Measurements from ENCODE around the gene CROCC.
A peak's percentile ranks its signal among the peaks of the same experiment; 100 is the strongest.
"Not testable (repeated sequence)": the region's sequence is repeated elsewhere in the genome, so short reads cannot be mapped to it uniquely, and the experiment has no call there.

CROCC gene

DNA sequence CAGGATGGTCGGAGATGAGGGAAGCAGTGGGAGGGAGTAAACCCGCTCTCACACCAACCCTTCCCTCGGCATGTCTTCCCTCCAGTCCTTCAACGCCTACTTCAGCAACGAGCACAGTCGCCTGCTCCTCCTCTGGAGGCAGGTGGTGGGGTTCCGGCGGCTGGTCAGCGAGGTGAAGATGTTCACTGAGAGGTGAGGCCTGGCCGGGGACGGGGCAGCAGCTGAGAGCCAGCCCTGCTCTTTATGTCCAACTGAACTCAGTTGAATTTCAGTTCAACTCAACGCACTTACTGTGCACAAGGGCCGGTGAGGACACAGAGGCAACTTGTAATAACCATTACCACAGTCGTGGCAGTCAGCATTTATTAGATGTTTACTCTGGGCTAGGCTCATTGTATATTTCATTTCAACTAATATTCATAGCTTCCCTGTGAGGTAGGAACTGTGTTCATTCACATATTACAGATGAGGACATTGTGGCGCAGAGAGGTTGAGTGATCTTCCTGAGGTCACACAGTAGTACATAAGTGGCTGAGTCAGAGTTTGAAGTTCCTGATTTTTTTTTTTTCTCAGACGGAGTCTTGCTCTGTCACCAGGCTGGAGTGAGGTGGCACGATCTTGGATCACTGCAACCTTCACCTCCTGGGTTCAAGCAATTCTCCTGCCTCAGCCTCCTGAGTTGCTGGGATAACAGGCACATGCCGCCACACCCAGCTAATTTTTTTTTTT is 9.6 kb downstream of the CROCC start:
- H3K36me3 ChIP-seq (ENCODE audit: insufficient read depth, low read depth, low read length): peaks cover 32% of the 10 kb centered on the region

DNA sequence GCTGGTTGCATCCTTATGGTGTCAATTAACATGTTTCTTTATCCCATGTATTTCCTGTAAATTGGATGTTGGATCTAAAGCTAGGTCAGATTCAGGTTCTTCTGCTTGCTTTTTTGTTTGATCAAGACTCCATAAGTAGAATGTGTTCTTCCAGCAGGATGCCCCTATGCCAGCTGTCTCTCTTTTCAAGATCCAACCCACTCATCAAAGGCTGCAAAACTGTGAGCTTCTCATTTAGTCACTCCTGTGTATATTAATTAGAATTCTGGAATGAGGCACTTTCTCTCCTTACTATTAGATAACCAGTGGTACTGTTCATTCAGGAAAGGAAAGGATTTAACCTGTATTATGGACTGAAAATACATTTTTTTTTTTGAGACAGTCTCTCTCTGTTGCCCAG is 12.2 kb downstream of the CROCC start:
- H3K4me3 ChIP-seq (ENCODE audit: low read length); H3K27me3 ChIP-seq (ENCODE audit: insufficient read depth, low read length); H3K9me3 ChIP-seq (ENCODE audit: insufficient read depth, low read depth, low read length); H3K9ac ChIP-seq (ENCODE audit: low read depth, low read length); H3K4me1 ChIP-seq (ENCODE audit: insufficient read depth, low read length); H3K27ac ChIP-seq (ENCODE audit: low read length): not testable (repeated sequence)
- H3K36me3 ChIP-seq (ENCODE audit: insufficient read depth, low read depth, low read length): peaks cover 41% of the 10 kb centered on the region

More for the DNA sequence above, 9.6 kb downstream of the CROCC start:
- H3K4me3 ChIP-seq (ENCODE audit: low read length); H3K27ac ChIP-seq (ENCODE audit: low read length); H3K9me3 ChIP-seq (ENCODE audit: insufficient read depth, low read depth, low read length); H3K27me3 ChIP-seq (ENCODE audit: insufficient read depth, low read length); H3K4me1 ChIP-seq (ENCODE audit: insufficient read depth, low read length); H3K9ac ChIP-seq (ENCODE audit: low read depth, low read length): not testable (repeated sequence)

DNA sequence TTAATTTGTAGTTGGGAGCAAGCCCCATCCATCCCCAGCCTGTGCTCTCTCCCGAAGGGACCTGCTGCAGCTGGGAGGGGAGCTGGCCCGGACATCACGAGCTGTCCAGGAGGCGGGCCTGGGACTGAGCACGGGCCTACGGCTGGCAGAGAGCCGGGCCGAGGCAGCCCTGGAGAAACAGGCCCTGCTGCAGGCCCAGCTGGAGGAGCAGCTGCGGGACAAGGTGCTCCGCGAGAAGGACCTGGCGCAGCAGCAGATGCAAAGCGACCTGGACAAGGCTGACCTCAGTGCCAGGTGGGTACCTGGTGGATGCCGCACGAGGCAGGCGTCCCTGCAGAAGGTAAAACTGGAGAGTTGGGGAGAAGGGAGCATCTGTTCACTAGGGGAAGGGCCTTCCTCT is 14.8 kb downstream of the CROCC start:
- not testable (repeated sequence) for H3K9ac ChIP-seq (ENCODE audit: low read depth, low read length); H3K27me3 ChIP-seq (ENCODE audit: insufficient read depth, low read length); H3K4me1 ChIP-seq (ENCODE audit: insufficient read depth, low read length); H3K4me3 ChIP-seq (ENCODE audit: low read length); H3K27ac ChIP-seq (ENCODE audit: low read length); H3K9me3 ChIP-seq (ENCODE audit: insufficient read depth, low read depth, low read length)
- H3K36me3 ChIP-seq (ENCODE audit: insufficient read depth, low read depth, low read length): peaks cover 29% of the 10 kb centered on the region

DNA sequence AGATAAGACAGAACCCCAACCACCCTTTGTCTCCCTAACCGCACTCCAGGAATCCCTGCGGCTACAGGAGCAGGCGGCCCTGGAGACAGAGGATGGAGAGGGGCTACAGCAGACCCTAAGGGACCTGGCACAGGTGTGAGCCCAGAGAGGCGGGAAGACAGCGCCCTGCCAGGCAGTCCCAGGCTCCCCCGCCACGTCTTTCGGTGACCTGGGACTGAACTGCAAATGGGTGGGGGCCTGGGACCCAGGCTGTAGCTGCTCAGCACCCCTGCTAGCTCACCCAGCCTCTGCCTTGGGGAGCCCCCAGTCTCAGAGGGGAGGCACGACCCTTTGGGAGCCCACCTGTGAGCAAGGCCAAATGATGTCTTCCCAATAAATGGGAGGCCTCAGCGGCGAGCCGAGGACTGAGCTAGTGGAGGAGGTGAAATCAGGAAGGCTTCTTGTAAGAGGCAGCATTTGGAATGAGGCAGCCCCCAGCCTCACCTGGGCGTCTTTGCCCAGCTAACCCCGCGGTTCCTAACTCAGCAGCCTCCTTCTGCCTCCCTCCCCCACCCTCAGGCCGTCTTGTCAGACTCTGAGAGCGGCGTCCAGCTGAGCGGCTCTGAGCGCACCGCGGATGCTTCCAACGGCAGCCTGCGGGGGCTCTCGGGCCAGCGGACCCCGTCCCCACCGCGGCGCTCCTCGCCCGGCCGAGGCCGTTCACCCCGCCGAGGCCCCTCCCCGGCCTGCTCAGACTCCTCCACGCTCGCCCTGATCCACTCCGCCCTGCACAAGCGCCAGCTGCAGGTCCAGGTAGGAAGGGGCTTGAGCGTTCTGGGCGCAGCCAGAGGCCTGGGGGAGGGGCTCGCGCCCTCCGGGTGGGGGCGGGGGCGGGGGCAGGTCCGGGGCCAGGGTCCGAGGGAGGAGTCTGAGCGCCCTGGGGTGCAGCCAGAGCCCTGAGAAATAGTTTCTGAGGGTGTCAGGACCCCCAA is 16.9 kb downstream of the CROCC start:
- Histone ChIP-seq H3K36me3 (ENCODE audit: insufficient read depth, low read depth, low read length) (peaks cover 40% of the 10 kb centered on the region), H3K4me3 (ENCODE audit: low read length) (peak overlapping the region; percentile 54; the same call in 1 of the 2 replicates)

DNA sequence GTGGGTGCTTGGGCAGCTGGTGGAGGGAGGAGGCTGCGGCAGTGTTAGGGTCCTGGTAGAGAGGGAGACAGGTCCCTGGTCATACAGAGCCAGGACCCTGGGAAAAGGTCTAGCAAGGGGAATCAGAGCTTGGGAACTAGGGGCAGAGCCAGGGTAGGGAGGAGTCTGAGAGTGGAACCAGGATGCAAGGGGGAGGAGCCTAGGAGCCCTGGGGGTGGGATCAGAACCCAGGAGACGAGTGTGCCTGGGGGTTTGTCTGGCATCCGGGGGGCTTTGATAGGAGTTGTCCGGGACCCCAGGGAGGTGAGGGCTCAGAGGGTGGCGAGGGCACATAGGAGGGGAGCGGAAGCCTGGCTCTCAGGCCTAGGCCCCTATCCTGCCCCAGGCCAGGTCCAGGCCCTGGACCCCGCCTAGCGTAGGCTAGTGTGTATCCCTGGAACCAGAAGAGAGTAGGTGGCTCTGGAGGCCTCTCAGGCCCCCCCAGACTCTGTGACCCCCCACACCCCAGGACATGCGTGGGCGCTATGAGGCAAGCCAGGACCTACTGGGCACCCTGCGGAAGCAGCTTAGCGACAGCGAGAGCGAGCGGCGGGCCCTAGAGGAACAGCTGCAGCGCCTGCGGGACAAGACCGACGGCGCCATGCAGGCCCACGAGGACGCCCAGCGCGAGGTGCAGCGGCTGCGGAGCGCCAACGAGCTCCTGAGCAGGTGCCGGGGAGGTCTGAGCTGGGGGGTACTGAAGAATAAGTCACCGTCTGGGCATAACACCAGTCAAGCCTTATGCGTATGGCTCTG is 17.9 kb downstream of the CROCC start:
- not testable (repeated sequence) for H3K9me3 ChIP-seq (ENCODE audit: insufficient read depth, low read depth, low read length); H3K9ac ChIP-seq (ENCODE audit: low read depth, low read length); H3K27ac ChIP-seq (ENCODE audit: low read length); H3K27me3 ChIP-seq (ENCODE audit: insufficient read depth, low read length); H3K4me3 ChIP-seq (ENCODE audit: low read length); H3K4me1 ChIP-seq (ENCODE audit: insufficient read depth, low read length)
- H3K36me3 ChIP-seq (ENCODE audit: insufficient read depth, low read depth, low read length): peaks cover 41% of the 10 kb centered on the region

More for the DNA sequence above, 16.9 kb downstream of the CROCC start:
- peaks cover 4% of the 10 kb centered on the region; the same call in 1 of the 2 replicates for H3K4me1 ChIP-seq (ENCODE audit: insufficient read depth, low read length)
- no peak overlapping the region for H3K27ac ChIP-seq (ENCODE audit: low read length)
- peak overlapping the region; percentile 27; the same call in 1 of the 2 replicates for H3K9ac ChIP-seq (ENCODE audit: low read depth, low read length)
- H3K9me3 ChIP-seq (ENCODE audit: insufficient read depth, low read depth, low read length): no peaks in the 10 kb centered on the region
- H3K27me3 ChIP-seq (ENCODE audit: insufficient read depth, low read length): no peaks in the 10 kb centered on the region

DNA sequence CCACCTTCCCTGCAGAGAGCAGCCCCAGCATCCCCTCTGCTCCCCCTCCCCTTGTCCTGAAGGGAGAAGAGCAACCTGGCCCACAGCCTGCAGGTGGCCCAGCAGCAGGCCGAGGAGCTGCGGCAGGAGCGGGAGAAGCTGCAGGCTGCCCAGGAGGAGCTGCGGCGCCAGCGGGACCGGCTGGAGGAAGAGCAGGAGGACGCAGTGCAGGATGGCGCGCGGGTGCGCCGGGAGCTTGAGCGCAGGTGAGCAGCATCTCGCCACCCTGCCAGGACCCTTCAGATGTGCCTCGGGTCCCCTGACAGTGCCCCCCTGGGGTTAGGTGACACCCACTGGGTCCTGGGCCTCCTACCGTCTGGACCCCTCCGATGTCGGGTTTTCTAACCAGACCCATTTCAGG is 22.3 kb downstream of the CROCC start:
- Histone ChIP-seq H3K27me3 (ENCODE audit: insufficient read depth, low read length) (no peaks in the 10 kb centered on the region), H3K36me3 (ENCODE audit: insufficient read depth, low read depth, low read length) (peaks cover 37% of the 10 kb centered on the region; the same call in 1 of the 2 replicates), H3K27ac (ENCODE audit: low read length) (no peak overlapping the region), H3K9ac (ENCODE audit: low read depth, low read length) (no peak overlapping the region), H3K9me3 (ENCODE audit: insufficient read depth, low read depth, low read length) (no peaks in the 10 kb centered on the region), H3K4me3 (ENCODE audit: low read length) (no peak overlapping the region), H3K4me1 (ENCODE audit: insufficient read depth, low read length) (no peaks in the 10 kb centered on the region)

DNA sequence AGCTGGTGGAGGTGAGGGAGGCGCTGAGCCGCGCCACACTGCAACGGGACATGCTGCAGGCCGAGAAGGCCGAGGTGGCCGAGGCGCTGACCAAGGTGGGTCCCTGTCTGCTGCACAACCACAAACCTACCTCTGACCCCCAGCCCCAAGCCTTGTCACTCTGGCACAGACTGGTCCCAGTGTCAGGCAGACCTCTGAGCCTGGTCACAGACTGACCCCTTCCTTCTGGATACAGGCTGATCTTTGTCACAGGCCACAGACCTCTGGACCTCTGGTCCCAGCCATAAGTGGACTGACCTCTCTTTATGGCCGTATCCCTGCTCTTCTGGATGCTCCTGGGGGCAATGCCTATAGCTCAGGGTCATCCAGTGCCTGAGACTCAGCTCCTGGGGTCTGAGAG is 23.8 kb downstream of the CROCC start:
- not testable (repeated sequence) for H3K9ac ChIP-seq (ENCODE audit: low read depth, low read length); H3K4me3 ChIP-seq (ENCODE audit: low read length); H3K4me1 ChIP-seq (ENCODE audit: insufficient read depth, low read length); H3K27me3 ChIP-seq (ENCODE audit: insufficient read depth, low read length); H3K27ac ChIP-seq (ENCODE audit: low read length); H3K9me3 ChIP-seq (ENCODE audit: insufficient read depth, low read depth, low read length)
- peaks cover 41% of the 10 kb centered on the region; the same call in 1 of the 2 replicates for H3K36me3 ChIP-seq (ENCODE audit: insufficient read depth, low read depth, low read length)

DNA sequence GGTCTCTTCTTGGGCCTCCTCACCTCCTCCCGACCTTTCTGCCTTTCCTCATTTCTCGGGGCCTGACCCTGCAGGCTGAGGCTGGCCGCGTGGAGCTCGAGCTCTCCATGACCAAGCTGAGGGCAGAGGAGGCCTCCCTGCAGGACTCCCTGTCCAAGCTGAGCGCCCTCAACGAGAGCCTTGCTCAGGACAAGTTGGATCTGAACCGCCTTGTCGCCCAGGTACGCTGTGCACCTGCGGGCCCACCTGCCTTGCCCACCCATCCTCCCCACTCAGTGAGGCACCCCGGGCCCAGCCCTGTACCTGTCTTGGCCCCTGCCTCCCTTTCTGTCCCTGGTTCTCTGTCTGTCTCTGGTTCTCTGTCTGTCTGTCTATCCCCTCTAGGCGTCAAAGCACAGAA is 24.5 kb downstream of the CROCC start:
- H3K4me3 ChIP-seq (ENCODE audit: low read length); H3K27me3 ChIP-seq (ENCODE audit: insufficient read depth, low read length); H3K9me3 ChIP-seq (ENCODE audit: insufficient read depth, low read depth, low read length); H3K4me1 ChIP-seq (ENCODE audit: insufficient read depth, low read length); H3K27ac ChIP-seq (ENCODE audit: low read length); H3K9ac ChIP-seq (ENCODE audit: low read depth, low read length): not testable (repeated sequence)
- peaks cover 38% of the 10 kb centered on the region; the same call in 1 of the 2 replicates for H3K36me3 ChIP-seq (ENCODE audit: insufficient read depth, low read depth, low read length)

DNA sequence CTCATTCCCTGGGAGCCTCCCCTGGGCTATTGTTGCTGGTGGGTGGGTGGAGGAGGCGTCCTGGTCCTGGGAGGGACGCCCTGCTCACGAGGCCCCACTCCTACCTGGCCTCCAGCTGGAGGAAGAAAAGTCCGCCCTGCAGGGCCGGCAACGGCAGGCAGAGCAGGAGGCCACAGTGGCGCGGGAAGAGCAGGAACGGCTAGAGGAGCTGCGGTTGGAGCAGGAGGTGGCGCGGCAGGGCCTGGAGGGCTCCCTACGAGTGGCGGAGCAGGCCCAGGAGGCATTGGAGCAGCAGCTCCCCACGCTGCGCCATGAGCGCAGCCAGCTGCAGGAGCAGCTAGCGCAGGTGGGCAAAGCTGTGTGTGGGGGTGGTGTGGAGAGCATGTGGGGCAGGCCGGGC is 24.9 kb downstream of the CROCC start:
- Histone ChIP-seq H3K9ac (ENCODE audit: low read depth, low read length) (no peak overlapping the region), H3K9me3 (ENCODE audit: insufficient read depth, low read depth, low read length) (no peaks in the 10 kb centered on the region), H3K27ac (ENCODE audit: low read length) (no peak overlapping the region), H3K27me3 (ENCODE audit: insufficient read depth, low read length) (no peaks in the 10 kb centered on the region), H3K36me3 (ENCODE audit: insufficient read depth, low read depth, low read length) (peaks cover 36% of the 10 kb centered on the region; the same call in 1 of the 2 replicates), H3K4me1 (ENCODE audit: insufficient read depth, low read length) (no peaks in the 10 kb centered on the region), H3K4me3 (ENCODE audit: low read length) (no peak overlapping the region)

DNA sequence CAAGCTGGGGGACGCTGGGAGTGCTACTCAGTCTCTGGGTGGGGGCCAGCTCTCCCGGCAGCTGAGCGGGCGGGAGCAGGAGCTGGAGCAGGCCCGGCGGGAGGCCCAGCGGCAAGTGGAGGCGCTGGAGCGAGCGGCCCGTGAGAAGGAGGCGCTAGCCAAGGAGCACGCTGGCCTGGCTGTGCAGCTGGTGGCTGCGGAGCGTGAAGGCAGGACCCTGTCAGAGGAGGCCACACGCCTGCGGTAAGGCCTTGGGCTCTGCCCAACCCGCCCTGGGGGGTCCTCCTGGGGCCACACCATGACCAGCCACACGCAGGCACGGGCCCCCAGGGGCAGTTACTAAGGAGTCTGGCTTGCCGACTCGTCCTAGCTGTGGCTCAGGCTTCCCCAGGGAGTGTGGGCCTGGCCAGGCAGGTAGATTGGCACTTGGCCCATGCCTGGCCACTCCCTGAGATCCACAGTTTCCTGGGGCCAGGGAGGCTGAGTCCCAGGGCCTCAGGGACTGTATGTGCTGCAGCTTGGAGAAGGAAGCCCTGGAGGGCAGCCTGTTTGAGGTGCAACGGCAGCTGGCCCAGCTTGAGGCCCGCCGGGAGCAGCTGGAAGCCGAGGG is 26.7 kb downstream of the CROCC start:
- not testable (repeated sequence) for H3K27ac ChIP-seq (ENCODE audit: low read length); H3K27me3 ChIP-seq (ENCODE audit: insufficient read depth, low read length); H3K4me3 ChIP-seq (ENCODE audit: low read length); H3K4me1 ChIP-seq (ENCODE audit: insufficient read depth, low read length); H3K9me3 ChIP-seq (ENCODE audit: insufficient read depth, low read depth, low read length); H3K9ac ChIP-seq (ENCODE audit: low read depth, low read length)
- peaks cover 26% of the 10 kb centered on the region; the same call in 1 of the 2 replicates for H3K36me3 ChIP-seq (ENCODE audit: insufficient read depth, low read depth, low read length)

DNA sequence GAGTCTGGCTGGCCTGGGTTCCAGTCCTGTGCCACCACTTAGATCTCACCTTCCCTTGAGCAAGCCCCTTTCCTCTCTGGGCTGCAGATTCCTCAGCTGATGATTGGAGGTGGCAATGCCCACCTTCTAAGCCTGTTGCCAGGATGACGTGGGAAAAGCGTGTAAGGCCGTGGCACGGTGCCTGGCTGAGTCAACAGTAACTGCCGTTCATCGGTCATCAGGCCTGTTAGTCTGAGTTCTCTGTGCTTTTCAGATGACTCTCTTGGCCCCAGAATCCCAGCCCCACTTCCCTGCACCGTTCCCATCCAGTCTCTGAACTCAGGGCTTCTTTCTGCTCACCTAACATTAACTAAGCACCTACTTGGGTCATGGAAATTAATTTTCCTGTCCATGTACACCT is 27.3 kb downstream of the CROCC start:
- not testable (repeated sequence) for H3K9ac ChIP-seq (ENCODE audit: low read depth, low read length); H3K4me1 ChIP-seq (ENCODE audit: insufficient read depth, low read length); H3K27ac ChIP-seq (ENCODE audit: low read length); H3K27me3 ChIP-seq (ENCODE audit: insufficient read depth, low read length); H3K9me3 ChIP-seq (ENCODE audit: insufficient read depth, low read depth, low read length); H3K4me3 ChIP-seq (ENCODE audit: low read length)
- peaks cover 20% of the 10 kb centered on the region; the same call in 1 of the 2 replicates for H3K36me3 ChIP-seq (ENCODE audit: insufficient read depth, low read depth, low read length)
